GM06990 (cell line): Measurements from ENCODE around the gene GRM7.

ENCODE experiments used
- DNase-seq: peaks from one replicate; pipeline ENCODE4 v3.0.0-alpha.2; 2011; ENCODE audit not compliant: insufficient read length; ENCODE audit errors: extremely low read depth
- H3K27me3 ChIP-seq: replicated peaks from 2 replicates; pipeline ENCODE4 v1.6.0; 2011; ENCODE audit warnings: low read length; ENCODE audit not compliant: control insufficient read depth, insufficient read depth
- H3K36me3 ChIP-seq: 2 replicates; pipeline ENCODE4 v1.5.1; 2011; ENCODE audit warnings: low read length; ENCODE audit not compliant: control insufficient read depth, insufficient read depth
- H3K4me3 ChIP-seq: replicated peaks from 2 replicates; pipeline ENCODE4 v1.5.1; 2011; ENCODE audit warnings: low read depth, mild to moderate bottlenecking, control low read depth, low read length
- TF ChIP-seq, protein P1 (sequence below): IDR thresholded peaks from 2 replicates; pipeline ENCODE4 v1.5.1; 2011; ENCODE audit warnings: low read length, control low read depth, mild to moderate bottlenecking, inconsistent platforms; ENCODE audit not compliant: insufficient read depth, poor library complexity, severe bottlenecking

The GRM7 gene

DNA sequence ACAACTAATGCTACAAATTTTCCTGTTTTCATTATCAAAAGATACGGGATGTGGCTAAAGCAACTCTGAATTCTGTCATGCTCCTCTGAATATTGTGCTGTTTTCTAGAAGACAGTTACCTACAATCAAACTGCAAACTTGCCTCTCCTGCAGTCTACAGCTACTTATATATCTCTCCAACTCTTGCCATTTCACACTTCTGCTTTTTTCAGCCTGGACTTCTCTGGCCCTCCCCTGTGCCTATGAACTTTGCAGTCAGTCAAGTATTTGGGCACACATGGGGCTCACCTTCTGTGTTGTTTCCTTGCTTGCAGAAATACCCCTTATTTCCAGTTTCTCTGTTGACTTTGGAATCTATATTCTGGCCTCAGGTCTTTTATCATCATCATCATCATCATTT, 575.6 kb downstream of the GRM7 start:
- no peaks in the 10 kb centered on the region for H3K27me3 ChIP-seq
- no peaks in the 10 kb centered on the region for H3K36me3 ChIP-seq
- TF ChIP-seq, protein P1, sequence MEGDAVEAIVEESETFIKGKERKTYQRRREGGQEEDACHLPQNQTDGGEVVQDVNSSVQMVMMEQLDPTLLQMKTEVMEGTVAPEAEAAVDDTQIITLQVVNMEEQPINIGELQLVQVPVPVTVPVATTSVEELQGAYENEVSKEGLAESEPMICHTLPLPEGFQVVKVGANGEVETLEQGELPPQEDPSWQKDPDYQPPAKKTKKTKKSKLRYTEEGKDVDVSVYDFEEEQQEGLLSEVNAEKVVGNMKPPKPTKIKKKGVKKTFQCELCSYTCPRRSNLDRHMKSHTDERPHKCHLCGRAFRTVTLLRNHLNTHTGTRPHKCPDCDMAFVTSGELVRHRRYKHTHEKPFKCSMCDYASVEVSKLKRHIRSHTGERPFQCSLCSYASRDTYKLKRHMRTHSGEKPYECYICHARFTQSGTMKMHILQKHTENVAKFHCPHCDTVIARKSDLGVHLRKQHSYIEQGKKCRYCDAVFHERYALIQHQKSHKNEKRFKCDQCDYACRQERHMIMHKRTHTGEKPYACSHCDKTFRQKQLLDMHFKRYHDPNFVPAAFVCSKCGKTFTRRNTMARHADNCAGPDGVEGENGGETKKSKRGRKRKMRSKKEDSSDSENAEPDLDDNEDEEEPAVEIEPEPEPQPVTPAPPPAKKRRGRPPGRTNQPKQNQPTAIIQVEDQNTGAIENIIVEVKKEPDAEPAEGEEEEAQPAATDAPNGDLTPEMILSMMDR: no peak
- no peak overlapping the region for H3K4me3 ChIP-seq
- DNase-seq: no peak

DNA sequence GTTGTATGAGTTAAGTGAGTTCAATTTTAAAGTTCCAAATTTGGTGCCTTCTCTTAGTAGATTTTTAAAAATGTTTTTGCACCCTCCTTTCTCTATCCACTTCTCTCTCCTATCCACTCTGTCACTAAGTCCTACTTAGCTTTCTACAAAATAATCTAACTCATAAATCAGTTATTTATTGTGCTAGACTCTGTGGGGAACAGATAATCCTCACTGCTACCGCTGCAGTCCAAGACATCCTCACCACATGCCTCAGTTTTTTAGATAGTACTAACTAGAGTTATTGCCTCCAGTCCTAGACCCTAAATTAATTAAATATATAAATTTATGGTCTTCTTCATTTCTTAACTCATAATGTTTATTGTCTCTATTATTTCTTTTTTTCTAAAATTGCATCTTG, 576.3 kb downstream of the GRM7 start:
- no peak overlapping the region for H3K4me3 ChIP-seq
- H3K36me3 ChIP-seq: no peaks in the 10 kb centered on the region
- no peak for DNase-seq
- TF ChIP-seq, protein P1: no peak
- H3K27me3 ChIP-seq: no peaks in the 10 kb centered on the region

DNA sequence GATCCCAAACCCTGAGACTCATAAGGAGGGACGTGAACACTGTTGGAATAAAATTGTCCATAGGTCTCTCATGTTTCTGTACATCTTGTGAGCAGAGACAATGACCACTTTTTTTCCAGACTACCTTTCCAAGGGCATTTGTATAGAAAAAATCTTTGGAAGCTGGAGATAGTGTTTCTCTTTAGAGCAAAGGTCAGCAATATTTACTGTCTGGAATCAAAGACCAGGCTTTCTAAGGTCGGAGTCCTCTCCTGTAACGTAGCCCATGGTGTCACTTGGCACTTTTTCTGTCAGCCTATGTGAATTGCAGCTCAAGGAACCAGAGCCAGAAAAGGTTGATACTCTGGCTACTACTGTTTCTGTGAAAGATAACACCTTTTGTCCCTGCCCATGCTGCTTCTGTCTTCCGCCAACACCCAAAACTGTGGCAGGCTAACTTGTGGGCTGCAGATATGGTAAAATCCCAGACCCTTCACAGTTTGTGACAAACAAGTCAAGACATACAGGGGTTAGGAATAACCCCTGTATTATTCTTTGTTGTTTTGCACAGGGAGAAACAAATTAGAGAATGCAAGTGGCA, 578.3 kb downstream of the GRM7 start:
- Histone ChIP-seq H3K4me3 (no peak overlapping the region), H3K36me3 (no peaks in the 10 kb centered on the region), H3K27me3 (no peaks in the 10 kb centered on the region)
- TF ChIP-seq, protein P1: no peak
- DNase-seq: no peak

DNA sequence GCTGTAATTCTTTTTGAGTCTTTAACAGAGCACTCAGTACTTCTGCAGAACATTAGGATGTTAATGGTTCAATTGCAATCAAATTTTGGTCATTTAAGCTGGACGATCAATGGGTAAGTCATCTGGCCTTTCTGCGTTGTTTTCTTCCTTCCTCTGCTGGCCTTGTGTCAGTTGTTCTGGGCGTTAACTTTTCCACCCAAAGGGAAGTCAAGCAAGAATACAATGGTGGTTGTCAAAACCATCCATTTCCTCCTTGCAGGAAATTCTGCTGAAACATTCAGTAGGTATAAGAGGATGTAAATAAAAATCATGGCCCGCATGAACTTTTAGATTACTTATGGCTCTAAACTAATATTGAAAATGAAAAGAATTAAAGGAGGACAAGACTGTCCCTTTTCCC, 584.0 kb downstream of the GRM7 start:
- no peak for DNase-seq
- no peaks in the 10 kb centered on the region for H3K36me3 ChIP-seq
- TF ChIP-seq, protein P1: no peak
- no peak overlapping the region for H3K4me3 ChIP-seq
- H3K27me3 ChIP-seq: no peaks in the 10 kb centered on the region

DNA sequence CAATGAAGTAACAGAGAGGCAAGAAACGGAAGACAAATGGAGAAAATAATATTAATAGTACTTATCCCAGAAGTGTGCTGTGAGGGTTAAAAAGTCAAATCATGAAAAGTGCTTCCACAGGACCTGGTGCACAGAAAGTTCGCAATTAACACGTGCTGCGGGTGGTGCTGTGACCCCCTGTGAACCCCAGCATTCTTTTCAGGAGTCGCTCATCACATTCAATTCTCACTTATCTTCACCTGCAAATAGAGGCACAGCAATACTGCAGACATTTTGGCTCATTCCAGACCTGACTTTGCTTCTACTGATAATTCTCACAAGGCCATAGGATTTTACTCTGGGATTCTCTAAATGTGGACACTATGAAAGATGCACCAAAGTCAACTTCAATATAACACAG, 584.4 kb downstream of the GRM7 start:
- Histone ChIP-seq H3K36me3 (no peaks in the 10 kb centered on the region), H3K4me3 (no peak overlapping the region), H3K27me3 (no peaks in the 10 kb centered on the region)
- DNase-seq: no peak
- TF ChIP-seq, protein P1: no peak

DNA sequence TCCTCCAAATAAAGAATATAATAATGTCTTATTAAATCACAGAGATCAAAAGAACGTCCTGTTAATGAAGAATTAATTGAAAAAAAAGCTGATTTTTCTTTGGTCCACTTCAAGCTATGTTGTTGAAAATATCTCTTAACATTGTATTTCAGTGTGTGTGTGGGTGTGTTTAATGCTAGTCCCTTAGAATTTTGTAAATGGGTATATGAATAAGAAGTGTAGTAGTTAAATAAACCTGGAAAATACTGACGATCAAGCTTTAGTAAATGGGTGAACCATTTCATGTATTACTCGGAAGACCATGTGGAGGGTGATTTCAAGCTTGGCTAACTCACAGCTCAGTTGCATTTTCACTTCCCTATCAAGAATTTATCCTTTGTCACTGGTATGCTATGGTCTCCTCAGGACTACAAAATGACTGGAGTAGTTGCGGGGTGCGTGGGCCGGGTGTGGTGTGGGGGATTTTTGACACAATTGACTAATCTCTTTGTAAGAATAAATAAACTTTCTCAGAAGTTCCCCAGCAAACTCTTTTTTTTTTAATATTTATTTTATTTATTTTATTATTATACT, 586.4 kb downstream of the GRM7 start:
- TF ChIP-seq, protein P1: no peak
- Histone ChIP-seq H3K27me3 (no peaks in the 10 kb centered on the region), H3K36me3 (no peaks in the 10 kb centered on the region), H3K4me3 (no peak overlapping the region)
- peak; percentile 43 for DNase-seq
